OCI-LY7 (cell line): Measurements from ENCODE around the gene CRADD. TPM values are rescaled to one million over a fixed set of nuclear protein-coding genes. Genes with fewer than 3 reads are reported as not detected.

Source experiments
- BruUV-seq: library from RNA; stranded (reverse); fragments of 400-500 nt; replicated peaks from 2 replicates; lab custom pipeline; 2021; lab: Mats Ljungman, UMichigan
- CTCF ChIA-PET: fragments of 300-600 bp; sonication (Branson Sonifier 250); formaldehyde crosslinking; loops from one replicate; lab custom pipeline; 2022; ENCODE audit warnings: antibody characterized with exemption; ENCODE audit not compliant: unreplicated experiment; lab: Charles Lee
- POLR2A ChIA-PET: fragments of 300-600 bp; sonication (Branson Sonifier 250); formaldehyde crosslinking; loops from one replicate; lab custom pipeline; 2022; ENCODE audit warnings: antibody characterized with exemption; lab: Charles Lee
- DNase-seq: peaks from one replicate; pipeline ENCODE4 v3.0.0-alpha.2; 2015; ENCODE audit warnings: low spot score
- H2AFZ ChIP-seq: fragments of 200-600 bp; sonication (generic), shearing (Covaris generic); 2 replicates; pipeline ENCODE4 v1.6.1; 2014; ENCODE audit warnings: mild to moderate bottlenecking, antibody characterized with exemption, low read length, moderate library complexity
- H3K27ac ChIP-seq: fragments of 200-600 bp; sonication (generic); 2 replicates; pipeline ENCODE4 v1.5.1; 2014; ENCODE audit warnings: mixed run types, low read depth, mild to moderate bottlenecking, moderate library complexity, low read length, inconsistent platforms; ENCODE audit not compliant: poor library complexity, severe bottlenecking
- H3K36me3 ChIP-seq: fragments of 200-600 bp; sonication (generic); 2 replicates; pipeline ENCODE4 v1.6.1; 2014; ENCODE audit warnings: mild to moderate bottlenecking, antibody characterized with exemption, low read length, moderate library complexity, mixed read lengths; ENCODE audit not compliant: insufficient read depth
- H3K4me1 ChIP-seq: fragments of 200-600 bp; sonication (generic); 2 replicates; pipeline ENCODE4 v1.5.1; 2014; ENCODE audit warnings: mild to moderate bottlenecking, low read length; ENCODE audit not compliant: insufficient read depth, poor library complexity, severe bottlenecking
- H3K4me2 ChIP-seq: fragments of 200-600 bp; sonication (generic); 2 replicates; pipeline ENCODE4 v1.6.1; 2014; ENCODE audit warnings: mild to moderate bottlenecking, low read length
- H3K4me3 ChIP-seq: fragments of 200-600 bp; sonication (generic); 2 replicates; pipeline ENCODE4 v1.5.1; 2014; ENCODE audit warnings: mild to moderate bottlenecking, low read depth, low read length; ENCODE audit not compliant: poor library complexity, severe bottlenecking
- H3K79me2 ChIP-seq: fragments of 200-600 bp; sonication (generic); 2 replicates; pipeline ENCODE4 v1.6.1; 2016; ENCODE audit warnings: low read depth, mild to moderate bottlenecking, low read length, moderate library complexity, mixed read lengths; ENCODE audit not compliant: insufficient read depth
- H3K9me2 ChIP-seq: fragments of 200-600 bp; sonication (generic); 2 replicates; pipeline ENCODE4 v1.6.1; 2016; ENCODE audit warnings: mild to moderate bottlenecking, low read length, mixed read lengths; ENCODE audit not compliant: insufficient read depth
- H3K9me3 ChIP-seq: fragments of 200-600 bp; sonication (generic); 2 replicates; pipeline ENCODE4 v1.6.1; 2014; ENCODE audit warnings: mild to moderate bottlenecking, mixed run types, low read length, mixed read lengths
- H4K20me1 ChIP-seq: fragments of 200-600 bp; sonication (generic); 2 replicates; pipeline ENCODE4 v1.6.1; 2014; ENCODE audit warnings: mild to moderate bottlenecking, antibody characterized with exemption, low read length, moderate library complexity, mixed read lengths; ENCODE audit not compliant: insufficient read depth
- CTCF ChIP-seq: fragments of 200-600 bp; sonication (generic); conservative IDR thresholded peaks from 2 replicates; pipeline ENCODE4 v1.5.1; 2014; ENCODE audit warnings: mild to moderate bottlenecking, antibody characterized with exemption, low read length, moderate library complexity, mixed read lengths
- EZH2phosphoT487 ChIP-seq: fragments of 200-600 bp; sonication (generic); IDR thresholded peaks from 2 replicates; pipeline ENCODE4 v1.6.1; 2018; ENCODE audit warnings: low read depth, borderline replicate concordance, mild to moderate bottlenecking, mixed run types, antibody characterized with exemption, low read length, moderate library complexity, mixed read lengths
- intact Hi-C: fragments of 100-400 bp; cut with micrococcal nuclease; formaldehyde crosslinking; loops from one replicate; pipeline ENCODE4 v1.10.0; 2022; ENCODE audit not compliant: unreplicated experiment
- total RNA-seq, 2 experiments: library from RNA; depleted of rRNA in 1 of 2; stranded (reverse); fragments of >200 nt in 1 of 2; shearing (Covaris generic) in 1 of 2; gene quantifications; 2 replicates each; pipeline ENCODE4 v1.2.3, GENCODE V29; 2014 to 2022

The CRADD gene
- total RNA-seq, 2 experiments from 2014 or later = 10.5 to 16.8 TPM

GRCh38 chr12:93705237-93705636 is 28.1 kb downstream of the CRADD start:
- intact Hi-C loops = no loop called here
- no peaks in the 10 kb centered on the region for H3K36me3 ChIP-seq
- H3K4me2 ChIP-seq = no peak overlapping the region
- no peak overlapping the region for H3K27ac ChIP-seq
- H3K9me3 ChIP-seq = no peaks in the 10 kb centered on the region
- TF ChIP-seq EZH2phosphoT487 (no peak), CTCF (no peak)
- no peaks in the 10 kb centered on the region for H3K9me2 ChIP-seq
- BruUV-seq = no TSS peak
- no peak overlapping the region for H3K4me3 ChIP-seq
- no peaks in the 10 kb centered on the region for H3K79me2 ChIP-seq
- H3K4me1 ChIP-seq = no peaks in the 10 kb centered on the region
- no peak for DNase-seq
- ChIA-PET POLR2A (no interaction called here), CTCF (no interaction called here)
- H2AFZ ChIP-seq = no peak overlapping the region
- H4K20me1 ChIP-seq = no peaks in the 10 kb centered on the region

- TF ChIP-seq CTCF = no peak
- no peak for TF ChIP-seq EZH2phosphoT487
- ChIA-PET CTCF (no interaction called here), POLR2A (interaction anchor here (0.6 to 1.2 kb wide), 2 partner anchors 10 to 102 kb away, joined by 3 to 5 read pairs; no protein-coding TSS in a partner anchor)
These were observed 29.2 kb downstream of the CRADD start for GRCh38 chr12:93706387-93706786.

GRCh38 chr12:93706824-93707223 is 29.6 kb downstream of the CRADD start:
- no peaks in the 10 kb centered on the region for H3K9me3 ChIP-seq
- H3K4me2 ChIP-seq = no peak overlapping the region
- H3K9me2 ChIP-seq = no peaks in the 10 kb centered on the region
- H3K4me3 ChIP-seq = no peak overlapping the region
- H3K79me2 ChIP-seq = no peaks in the 10 kb centered on the region
- H3K36me3 ChIP-seq = no peaks in the 10 kb centered on the region
- intact Hi-C loops = no loop called here
- TF ChIP-seq EZH2phosphoT487 = no peak
- TF ChIP-seq CTCF = no peak
- ChIA-PET CTCF (no interaction called here), POLR2A (interaction anchor here (0.6 to 1.2 kb wide), 2 partner anchors 9 to 101 kb away, joined by 3 to 5 read pairs; no protein-coding TSS in a partner anchor)
- no peak overlapping the region for H3K27ac ChIP-seq
- DNase-seq = no peak
- no peaks in the 10 kb centered on the region for H4K20me1 ChIP-seq
- H3K4me1 ChIP-seq = no peaks in the 10 kb centered on the region
- BruUV-seq = no TSS peak
- H2AFZ ChIP-seq = no peak overlapping the region

More at GRCh38 chr12:93706387-93706786, 29.2 kb downstream of the CRADD start:
- Histone ChIP-seq H3K36me3 (no peaks in the 10 kb centered on the region), H3K4me2 (no peak overlapping the region), H3K27ac (no peak overlapping the region), H3K9me2 (no peaks in the 10 kb centered on the region), H3K79me2 (no peaks in the 10 kb centered on the region), H3K4me1 (no peaks in the 10 kb centered on the region), H4K20me1 (no peaks in the 10 kb centered on the region), H3K9me3 (no peaks in the 10 kb centered on the region), H3K4me3 (no peak overlapping the region), H2AFZ (no peak overlapping the region)
- BruUV-seq = no TSS peak
- no peak for DNase-seq
- intact Hi-C loops = no loop called here
